Chondrocyte (in vitro differentiated cells): Measurements from ENCODE around the gene MAN1B1. TPM values are rescaled to one million over a fixed set of nuclear protein-coding genes. Genes with fewer than 3 reads are reported as not detected.

Source experiments
- DNase-seq: peaks from one replicate; pipeline ENCODE4 v3.0.0; 2021; ENCODE audit warnings: mixed read lengths, low spot score
- H3K27ac Mint-ChIP-seq: one replicate; pipeline ENCODE4 v1.8.0; 2021; ENCODE audit warnings: mild to moderate bottlenecking, moderate library complexity, mixed read lengths; ENCODE audit not compliant: unreplicated experiment
- H3K27me3 Mint-ChIP-seq: 2 replicates; pipeline ENCODE4 v1.8.0; 2021; ENCODE audit warnings: low read depth, mixed read lengths
- H3K36me3 Mint-ChIP-seq: 2 replicates; pipeline ENCODE4 v1.8.0; 2021; ENCODE audit warnings: low read depth, mixed read lengths
- H3K4me1 Mint-ChIP-seq: 2 replicates; pipeline ENCODE4 v1.8.0; 2021; ENCODE audit warnings: low read depth, mild to moderate bottlenecking, mixed read lengths
- H3K4me3 Mint-ChIP-seq: one replicate; pipeline ENCODE4 v1.8.0; 2021; ENCODE audit warnings: mild to moderate bottlenecking, moderate library complexity, mixed read lengths; ENCODE audit not compliant: unreplicated experiment
- H3K9me3 Mint-ChIP-seq: 2 replicates; pipeline ENCODE4 v1.8.0; 2021; ENCODE audit warnings: low read depth, mixed read lengths
- CTCF ChIP-seq: fragments of 200-600 bp; sonication (generic); IDR thresholded peaks from 2 replicates; pipeline ENCODE4 v1.5.0; 2021; ENCODE audit warnings: antibody characterized with exemption, mild to moderate bottlenecking, moderate library complexity
- total RNA-seq: library from RNA; stranded (reverse); gene quantifications from 3 replicates; pipeline ENCODE4 v1.2.1, GENCODE V29; 2021

MAN1B1 gene
- total RNA-seq, 1 donor from 2014 or later: 117 TPM

DNA sequence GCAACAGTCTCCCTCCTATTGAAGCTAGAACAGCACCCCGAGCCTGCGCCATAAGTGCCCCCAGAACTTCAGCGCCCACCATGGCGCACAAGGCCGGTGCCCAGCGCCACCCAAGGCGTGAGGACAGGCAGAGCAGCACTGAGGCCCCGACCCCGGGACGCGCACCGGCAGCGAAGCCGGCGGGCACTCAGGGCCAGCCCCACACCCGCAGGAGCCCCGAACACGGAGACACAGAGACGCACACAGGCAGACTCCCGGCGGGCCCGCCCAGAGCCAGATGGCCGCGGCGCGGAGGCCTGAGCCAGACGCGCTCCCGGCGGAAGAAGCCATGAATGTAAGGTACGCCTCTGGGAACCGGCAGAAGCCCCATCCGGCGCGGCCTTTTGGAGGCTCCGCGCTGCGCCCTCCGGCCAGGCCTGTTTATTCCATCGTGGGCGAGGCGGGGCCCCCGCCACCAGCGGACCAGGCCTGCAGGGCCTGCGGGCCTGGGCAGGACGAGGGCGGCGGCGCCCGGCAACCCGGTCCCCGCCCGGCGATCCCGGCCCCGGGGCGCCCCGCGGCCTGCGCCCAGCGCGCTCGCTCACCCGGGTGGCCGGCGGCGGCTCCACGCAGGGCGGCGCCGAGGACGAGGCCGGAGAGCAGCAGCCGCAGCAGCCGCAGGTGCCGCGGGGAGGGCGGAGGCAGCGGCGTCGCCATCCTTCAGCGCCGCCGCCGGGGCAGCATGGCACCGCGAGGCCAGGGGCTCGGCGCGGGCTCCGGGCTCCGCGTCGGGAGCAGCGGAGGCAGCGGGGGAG, 41.3 kb upstream of the MAN1B1 start:
- Mint-ChIP-seq H3K36me3 (no peaks in the 10 kb centered on the region), H3K27ac (no peak overlapping the region), H3K27me3 (peaks cover 7% of the 10 kb centered on the region), H3K4me1 (peaks cover 14% of the 10 kb centered on the region), H3K4me3 (peak overlapping the region; percentile 77), H3K9me3 (no peaks in the 10 kb centered on the region)
- no peak for DNase-seq
- TF ChIP-seq CTCF: no peak

- Mint-ChIP-seq H3K27ac (no peak within 1 kb of the TSS), H3K4me3 (peak within 1 kb of the TSS; percentile 77), H3K4me1 (peaks cover 14% of the 10 kb centered on the region), H3K9me3 (no peaks in the 10 kb centered on the region), H3K27me3 (peaks cover 7% of the 10 kb centered on the region), H3K36me3 (no peaks in the 10 kb centered on the region)
- TF ChIP-seq CTCF: peak; percentile 91
- DNase-seq: no peak
Observed at GRCh38 chr9:137046088-137046787, 40.5 kb upstream of the MAN1B1 start, which contains the start of gene NPDC1. TSS of gene NPDC1 (minus strand) at chr9:137046177. CDS start at chr9:137045989, 188 bp downstream.

DNA sequence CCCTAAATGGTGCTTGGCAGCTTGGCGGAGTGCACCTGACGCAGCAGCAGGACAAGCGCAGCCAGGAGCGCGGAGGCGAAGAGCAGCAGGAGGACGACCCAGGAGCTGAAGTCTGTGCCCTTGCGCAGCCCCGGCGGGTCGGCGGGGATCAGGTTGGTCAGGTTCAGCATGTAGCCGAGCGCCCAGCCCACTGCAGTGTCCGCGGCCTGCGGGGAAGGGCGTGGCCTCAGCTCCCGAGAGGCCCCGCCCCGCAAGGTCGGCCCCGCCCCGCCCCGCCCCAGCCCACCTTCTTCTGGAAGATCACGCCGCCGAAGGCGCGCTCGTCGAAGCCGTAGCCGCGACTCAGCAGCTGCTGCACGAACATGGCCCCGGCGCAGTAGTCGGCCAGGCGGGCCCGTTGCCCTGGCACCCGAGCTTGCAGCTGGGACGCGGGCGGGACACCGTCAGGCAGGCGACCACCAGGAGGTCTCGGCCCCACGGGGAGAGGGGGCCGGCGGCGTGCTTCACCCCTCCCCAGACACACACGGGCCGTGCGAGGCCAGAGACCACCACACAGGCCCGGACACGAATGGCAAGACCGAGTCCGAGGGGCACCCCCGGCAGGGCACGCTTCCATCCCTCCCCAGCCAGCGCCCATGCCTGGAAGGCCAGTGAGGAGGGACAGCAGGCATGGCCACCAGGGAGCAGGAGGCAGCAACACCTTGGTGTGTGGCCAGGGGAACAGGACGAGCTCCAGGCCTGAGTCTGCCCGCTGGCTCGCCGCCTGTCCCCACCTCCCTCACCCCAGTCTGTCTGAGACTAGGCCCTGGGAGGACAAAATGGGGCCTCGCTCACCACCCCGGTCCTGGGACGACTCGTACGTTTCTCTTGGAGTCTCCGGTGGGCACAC, 37.9 kb upstream of the MAN1B1 start:
- no peak for TF ChIP-seq CTCF
- Mint-ChIP-seq H3K27ac (no peak overlapping the region), H3K4me1 (peaks cover 12% of the 10 kb centered on the region), H3K4me3 (no peak overlapping the region), H3K9me3 (no peaks in the 10 kb centered on the region), H3K27me3 (peaks cover 11% of the 10 kb centered on the region), H3K36me3 (no peaks in the 10 kb centered on the region)
- DNase-seq: no peak

- no peak overlapping the region for H3K27ac Mint-ChIP-seq
- peaks cover 5% of the 10 kb centered on the region for H3K4me1 Mint-ChIP-seq
- H3K36me3 Mint-ChIP-seq: no peaks in the 10 kb centered on the region
- no peak for DNase-seq
- H3K27me3 Mint-ChIP-seq: peaks cover 11% of the 10 kb centered on the region
- TF ChIP-seq CTCF: peak; percentile 77
- H3K4me3 Mint-ChIP-seq: no peak overlapping the region
- no peaks in the 10 kb centered on the region for H3K9me3 Mint-ChIP-seq
Observed at GRCh38 chr9:137049544-137050449, 37.0 kb upstream of the MAN1B1 start.
